Keratinocyte (primary cell): ENCODE data around the gene ARHGEF28. TPM values are rescaled to one million over a fixed set of nuclear protein-coding genes. Genes with fewer than 3 reads are reported as not detected.

ENCODE experiments used
- DNase-seq: peaks from one replicate; pipeline ENCODE4 v3.0.0-alpha.2; 2011; ENCODE audit warnings: low read depth, missing footprints, low spot score
- FAIRE-seq: peaks from 2 replicates; lab custom pipeline; 2011; peaks lifted over from hg19 to GRCh38; lab: Jason Lieb, UNC
- H2AFZ ChIP-seq: 2 replicates; pipeline ENCODE4 v1.6.0; 2012; ENCODE audit warnings: low read length, control low read depth, inconsistent platforms; ENCODE audit not compliant: control insufficient read depth
- H3K27ac ChIP-seq: 2 replicates; pipeline ENCODE4 v1.5.1; 2011; ENCODE audit warnings: low read length; ENCODE audit not compliant: control insufficient read depth, insufficient read depth
- H3K27me3 ChIP-seq: 3 replicates; pipeline ENCODE4 v1.6.0; 2011; ENCODE audit warnings: low read length; ENCODE audit not compliant: control insufficient read depth, insufficient read depth; ENCODE audit errors: extremely low read depth
- H3K36me3 ChIP-seq, 2 experiments: 2 replicates in 1 of 2; 3 replicates in 1 of 2; pipeline ENCODE4 v1.5.1; 2011; ENCODE audit warnings: low read length in 2 of 2, mild to moderate bottlenecking in 1 of 2; ENCODE audit not compliant: control insufficient read depth in 2 of 2, insufficient read depth in 2 of 2; ENCODE audit errors: extremely low read depth in 1 of 2
- H3K4me1 ChIP-seq: 3 replicates; pipeline ENCODE4 v1.5.1; 2011; ENCODE audit warnings: low read length; ENCODE audit not compliant: control insufficient read depth, insufficient read depth; ENCODE audit errors: extremely low read depth
- H3K4me2 ChIP-seq: 3 replicates; pipeline ENCODE4 v1.6.0; 2011; ENCODE audit warnings: low read depth, low read length; ENCODE audit not compliant: control insufficient read depth, insufficient read depth; ENCODE audit errors: extremely low read depth
- H3K4me3 ChIP-seq, 3 experiments: fragments of 200-600 bp in 1 of 3; sonication (generic) in 1 of 3; 2 replicates in 2 of 3; 3 replicates in 1 of 3; pipeline ENCODE4 v1.5.1; 2011 to 2016; ENCODE audit warnings: low read length in 3 of 3, mild to moderate bottlenecking in 3 of 3, control low read depth in 2 of 3, inconsistent platforms in 1 of 3, low read depth in 1 of 3, mixed read lengths in 1 of 3, mixed run types in 1 of 3, moderate library complexity in 1 of 3; ENCODE audit not compliant: control insufficient read depth in 2 of 3, insufficient read depth in 2 of 3; ENCODE audit errors: extremely low read depth in 1 of 3
- H3K79me2 ChIP-seq: 2 replicates; pipeline ENCODE4 v1.6.0; 2012; ENCODE audit warnings: low read length; ENCODE audit not compliant: control insufficient read depth, insufficient read depth
- H3K9ac ChIP-seq: 3 replicates; pipeline ENCODE4 v1.6.0; 2011; ENCODE audit warnings: low read length; ENCODE audit not compliant: control insufficient read depth, insufficient read depth; ENCODE audit errors: extremely low read depth
- H3K9me1 ChIP-seq: 3 replicates; pipeline ENCODE4 v1.6.0; 2011; ENCODE audit warnings: low read length; ENCODE audit not compliant: control insufficient read depth, insufficient read depth; ENCODE audit errors: extremely low read depth
- H3K9me3 ChIP-seq: 2 replicates; pipeline ENCODE4 v1.5.1; 2012; ENCODE audit warnings: low read depth, low read length; ENCODE audit not compliant: control insufficient read depth
- H4K20me1 ChIP-seq: 3 replicates; pipeline ENCODE4 v1.6.0; 2011; ENCODE audit warnings: low read length; ENCODE audit not compliant: control insufficient read depth, insufficient read depth; ENCODE audit errors: extremely low read depth
- CTCF ChIP-seq, 3 experiments: IDR thresholded peaks in 1 of 3; conservative IDR thresholded peaks in 1 of 3; optimal IDR thresholded peaks in 1 of 3; 2 replicates in 2 of 3; 3 replicates in 1 of 3; pipeline versions ENCODE3 to v1.5.1; 2011; ENCODE audit warnings: low read length in 3 of 3, mild to moderate bottlenecking in 3 of 3, moderate library complexity in 2 of 3, control low read depth in 1 of 3, inconsistent platforms in 1 of 3; ENCODE audit not compliant: insufficient read depth in 2 of 3; ENCODE audit errors: extremely low read depth in 1 of 3
- EZH2 ChIP-seq: IDR thresholded peaks from one replicate; pipeline ENCODE4 v1.6.1; 2012; ENCODE audit warnings: inconsistent platforms, mild to moderate bottlenecking, low read length, moderate library complexity
- dilution Hi-C: fragments of 300-500 bp; cut with MboI; formaldehyde crosslinking; loops from one replicate; pipeline ENCODE4 v1.7.0; 2020; ENCODE audit warnings: low sequenced_read_pairs; ENCODE audit not compliant: extremely low pct_ligation_motif_present
- polyA plus RNA-seq, 5 experiments: library from polyadenylated mRNA; depleted of rRNA in 3 of 5; stranded (reverse) in 3 of 5; stranded (forward) in 1 of 5; unstranded in 1 of 5; fragments of >200 nt; gene quantifications; 1 replicate in 1 of 5; 2 replicates in 3 of 5; 3 replicates in 1 of 5; pipeline versions ENCODE4 v1.2.1 to v1.2.3, GENCODE V29; 2011 to 2012; ENCODE audit warnings: missing spikeins in 2 of 5, low read depth in 1 of 5, low replicate concordance in 1 of 5

ARHGEF28 gene
- polyA plus RNA-seq, 1 donor (not counting 4 experiments of a cell fraction or from before 2014, with no cell fraction given), result 31.6 TPM

- DNase-seq, result no peak
- dilution Hi-C loops, result no loop called here
- Histone ChIP-seq H3K9ac (peak overlapping the region; percentile 75), H4K20me1 (no peaks in the 10 kb centered on the region), H3K4me1 (peaks cover 27% of the 10 kb centered on the region), H2AFZ (peak overlapping the region; percentile 79), H3K9me1 (no peaks in the 10 kb centered on the region), H3K9me3 (no peaks in the 10 kb centered on the region), H3K4me2 (peak overlapping the region; percentile 74), H3K36me3 (peaks cover 0 to 2% of the 10 kb centered on the region in 2 experiments), H3K27ac (peak overlapping the region; percentile 79), H3K4me3 (no peak overlapping the region), H3K27me3 (no peaks in the 10 kb centered on the region), H3K79me2 (peaks cover 39% of the 10 kb centered on the region)
- TF ChIP-seq EZH2, result no peak
- TF ChIP-seq CTCF (optimal IDR thresholded peaks at IDR 0.05 in 1 of 3, IDR thresholded peaks at IDR 0.05 in 1 of 3, conservative IDR thresholded peaks at IDR 0.05 in 1 of 3; ENCODE audit: extremely low read depth in 1 of 3, insufficient read depth in 2 of 3, low read length in 3 of 3), result no peak
- no peak for FAIRE-seq
Measured at GRCh38 chr5:73624888-73625287, 1.1 kb upstream of the ARHGEF28 start.

- Histone ChIP-seq H3K27me3 (no peaks in the 10 kb centered on the region), H3K9ac (peak overlapping the region; percentile 75), H3K79me2 (peaks cover 45% of the 10 kb centered on the region), H3K9me3 (no peaks in the 10 kb centered on the region), H3K9me1 (no peaks in the 10 kb centered on the region), H3K4me3 (peak overlapping the region; percentile 30 to 59 (median 56)), H4K20me1 (no peaks in the 10 kb centered on the region), H3K4me2 (peak overlapping the region; percentile 74), H3K36me3 (peaks cover 0 to 2% of the 10 kb centered on the region in 2 experiments), H3K27ac (peak overlapping the region; percentile 79), H2AFZ (peak overlapping the region; percentile 79), H3K4me1 (peaks cover 32% of the 10 kb centered on the region)
- dilution Hi-C loops, result no loop called here
- FAIRE-seq, result peak; percentile 48
- TF ChIP-seq CTCF (optimal IDR thresholded peaks at IDR 0.05 in 1 of 3, IDR thresholded peaks at IDR 0.05 in 1 of 3, conservative IDR thresholded peaks at IDR 0.05 in 1 of 3; ENCODE audit: extremely low read depth in 1 of 3, insufficient read depth in 2 of 3, low read length in 3 of 3), result no peak
- TF ChIP-seq EZH2, result no peak
- DNase-seq, result no peak
Measured at GRCh38 chr5:73625372-73625943, 538 bp upstream of the ARHGEF28 start.
